Osteocyte (in vitro differentiated cells): ENCODE results near the gene ZNF468. TPM values are rescaled to one million over a fixed set of nuclear protein-coding genes. Genes with fewer than 3 reads are reported as not detected.
"Not testable (repeated sequence)": the region's sequence is repeated elsewhere in the genome, so short reads cannot be mapped to it uniquely, and the experiment has no call there.

Experiments used
- DNase-seq: peaks from one replicate; pipeline ENCODE4 v3.0.0; 2021; ENCODE audit warnings: mixed read lengths; ENCODE audit not compliant: unreplicated experiment; ENCODE audit errors: extremely low spot score
- H3K27ac Mint-ChIP-seq: one replicate; pipeline ENCODE4 v1.8.0; 2021; ENCODE audit warnings: mild to moderate bottlenecking, mixed read lengths; ENCODE audit not compliant: unreplicated experiment
- H3K27me3 Mint-ChIP-seq: one replicate; pipeline ENCODE4 v1.8.0; 2021; ENCODE audit warnings: mixed read lengths; ENCODE audit not compliant: unreplicated experiment
- H3K36me3 Mint-ChIP-seq: one replicate; pipeline ENCODE4 v1.8.0; 2021; ENCODE audit warnings: mixed read lengths; ENCODE audit not compliant: unreplicated experiment
- H3K4me1 Mint-ChIP-seq: one replicate; pipeline ENCODE4 v1.8.0; 2021; ENCODE audit warnings: mixed read lengths; ENCODE audit not compliant: unreplicated experiment
- H3K4me3 Mint-ChIP-seq: one replicate; pipeline ENCODE4 v1.8.0; 2021; ENCODE audit warnings: mild to moderate bottlenecking, moderate library complexity, mixed read lengths; ENCODE audit not compliant: unreplicated experiment
- H3K9me3 Mint-ChIP-seq: one replicate; pipeline ENCODE4 v1.8.0; 2021; ENCODE audit warnings: mixed read lengths; ENCODE audit not compliant: unreplicated experiment
- CTCF ChIP-seq: fragments of 200-600 bp; sonication (generic); IDR thresholded peaks from 2 replicates; pipeline ENCODE4 v1.5.0; 2021; ENCODE audit warnings: antibody characterized with exemption, mild to moderate bottlenecking, moderate library complexity
- total RNA-seq: library from RNA; stranded (reverse); gene quantifications from 2 replicates; pipeline ENCODE4 v1.2.1, GENCODE V29; 2021

ZNF468 gene
- total RNA-seq, 1 donor from 2014 or later, result 16.0 TPM

DNA sequence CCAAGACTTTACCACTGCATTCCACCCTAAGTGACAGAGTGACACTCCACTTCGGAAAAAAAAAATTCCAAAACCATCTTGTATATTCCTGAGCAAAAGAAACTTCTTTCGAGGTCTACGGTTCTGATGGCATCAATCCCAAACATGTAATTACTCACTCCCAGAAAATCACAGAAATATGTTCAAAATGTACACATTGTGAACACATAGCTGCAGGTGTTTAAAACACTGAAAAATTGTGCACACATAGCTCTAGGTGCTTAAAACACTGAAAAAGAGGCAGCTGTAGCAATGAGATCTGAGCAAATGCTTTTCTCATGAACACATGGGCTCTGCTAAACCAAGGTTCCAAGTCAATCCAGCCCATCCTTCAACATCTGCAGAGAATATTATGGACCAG is 14.0 kb upstream of the ZNF468 start:
- peaks cover 2% of the 10 kb centered on the region for H3K36me3 Mint-ChIP-seq
- no peaks in the 10 kb centered on the region for H3K4me1 Mint-ChIP-seq
- no peak overlapping the region for H3K27ac Mint-ChIP-seq
- TF ChIP-seq CTCF, result no peak
- no peak overlapping the region for H3K4me3 Mint-ChIP-seq
- peaks cover 31% of the 10 kb centered on the region for H3K9me3 Mint-ChIP-seq
- DNase-seq, result no peak
- no peaks in the 10 kb centered on the region for H3K27me3 Mint-ChIP-seq

GRCh38 chr19:52868031-52868430 is 10.6 kb upstream of the ZNF468 start:
- H3K27me3 Mint-ChIP-seq, H3K4me1 Mint-ChIP-seq, DNase-seq, H3K27ac Mint-ChIP-seq, H3K4me3 Mint-ChIP-seq, H3K36me3 Mint-ChIP-seq: not testable (repeated sequence)
- H3K9me3 Mint-ChIP-seq, result peaks cover 14% of the 10 kb centered on the region

DNA sequence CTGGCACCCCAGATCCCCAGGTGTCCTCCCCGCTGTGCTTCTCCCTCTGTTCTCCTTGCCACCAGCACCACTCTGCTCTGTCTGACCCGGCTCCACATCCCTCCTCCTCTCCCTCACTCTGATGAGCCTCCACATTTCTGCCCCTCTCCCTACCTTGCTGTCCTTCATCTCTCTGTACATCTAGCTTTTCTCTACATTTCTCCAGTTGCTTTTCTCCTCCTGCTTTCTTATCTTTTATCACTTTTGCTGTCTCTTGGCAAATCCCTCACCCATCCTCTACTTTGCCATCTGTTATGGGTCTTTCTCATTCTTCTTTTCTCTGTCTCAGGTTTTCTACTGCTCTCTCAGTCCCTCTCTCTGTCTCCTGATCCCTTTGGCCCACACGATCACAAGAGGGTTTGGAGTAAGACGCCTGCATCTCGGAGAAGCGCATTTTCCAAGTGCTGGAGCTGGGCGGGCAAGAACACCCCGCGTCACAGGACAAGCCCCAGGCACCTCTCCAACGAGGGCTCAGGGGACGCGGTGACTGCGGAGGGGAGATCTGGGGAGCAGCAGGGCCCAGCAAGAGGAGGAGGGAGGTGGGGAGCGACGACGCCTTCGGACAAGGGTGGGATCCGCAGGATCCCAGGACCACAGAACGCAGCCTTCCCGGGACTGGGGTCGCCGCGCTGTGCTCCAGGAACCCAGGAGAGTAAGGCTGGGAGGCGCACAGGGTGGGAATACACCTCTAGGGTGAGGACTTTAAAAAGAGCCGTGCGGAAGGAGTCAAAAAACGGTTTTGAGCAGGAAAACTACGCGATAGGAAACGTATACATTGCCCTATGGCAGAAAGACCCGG is 660 bp downstream of the ZNF468 start:
- Mint-ChIP-seq H3K36me3 (peaks cover 22% of the 10 kb centered on the region), H3K27ac (peak overlapping the region; percentile 91), H3K4me3 (peak overlapping the region; percentile 90), H3K4me1 (peaks cover 15% of the 10 kb centered on the region)
- DNase-seq, H3K27me3 Mint-ChIP-seq, H3K9me3 Mint-ChIP-seq: not testable (repeated sequence)

DNA sequence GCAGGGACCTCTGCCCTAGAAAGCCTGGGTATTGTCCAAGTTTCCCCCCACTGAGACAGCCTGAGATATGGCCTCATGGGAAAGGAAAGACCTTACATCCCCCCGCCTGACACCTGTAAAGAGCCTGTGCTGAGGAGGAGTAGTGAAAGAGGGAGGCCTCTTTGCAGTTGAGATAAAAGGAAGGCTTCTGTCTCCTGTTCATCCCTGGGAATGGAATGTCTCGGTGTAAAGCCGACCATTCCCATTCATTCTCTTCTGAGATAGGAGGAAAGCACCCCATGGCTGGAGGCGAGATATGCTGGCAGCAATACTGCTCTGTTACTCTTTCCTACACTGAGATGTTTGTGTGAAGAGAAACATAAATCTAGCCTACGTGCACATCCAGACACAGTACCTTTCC is 10.1 kb downstream of the ZNF468 start:
- not testable (repeated sequence) for H3K27me3 Mint-ChIP-seq, H3K27ac Mint-ChIP-seq, H3K4me1 Mint-ChIP-seq, H3K4me3 Mint-ChIP-seq, DNase-seq
- peaks cover 27% of the 10 kb centered on the region for H3K9me3 Mint-ChIP-seq
- H3K36me3 Mint-ChIP-seq, result peaks cover 79% of the 10 kb centered on the region

DNA sequence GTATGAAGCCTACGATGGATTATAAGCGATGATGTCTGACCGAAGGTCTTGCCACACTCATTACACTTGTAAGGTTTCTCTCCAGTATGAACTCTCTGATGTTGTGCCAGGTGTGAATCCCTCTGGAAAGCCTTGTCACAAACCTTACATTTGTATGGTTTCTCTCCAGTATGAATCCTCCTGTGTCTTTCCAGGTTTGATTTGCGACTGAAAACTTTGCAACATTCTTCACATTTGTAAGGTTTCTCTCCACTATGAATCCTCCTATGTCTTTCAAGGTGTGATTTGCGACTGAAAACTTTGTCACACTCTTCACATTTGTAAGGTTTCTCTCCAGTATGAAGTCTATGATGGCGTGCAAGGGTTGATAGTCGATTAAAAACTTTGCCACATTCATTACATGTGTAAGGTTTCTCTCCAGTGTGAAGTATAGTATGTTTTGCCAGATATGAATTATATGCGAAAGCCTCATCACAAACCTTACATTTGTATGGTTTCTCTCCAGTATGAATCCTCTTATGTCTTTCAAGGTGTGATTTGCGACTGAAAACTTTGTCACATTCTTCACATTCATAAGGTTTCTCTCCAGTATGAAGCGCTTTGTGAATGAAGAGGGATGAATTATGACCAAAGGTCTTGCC is 16.5 kb downstream of the ZNF468 start:
- peaks cover 66% of the 10 kb centered on the region for H3K9me3 Mint-ChIP-seq
- not testable (repeated sequence) for H3K4me3 Mint-ChIP-seq, H3K4me1 Mint-ChIP-seq, H3K27ac Mint-ChIP-seq, H3K27me3 Mint-ChIP-seq, DNase-seq
- peaks cover 89% of the 10 kb centered on the region for H3K36me3 Mint-ChIP-seq

DNA sequence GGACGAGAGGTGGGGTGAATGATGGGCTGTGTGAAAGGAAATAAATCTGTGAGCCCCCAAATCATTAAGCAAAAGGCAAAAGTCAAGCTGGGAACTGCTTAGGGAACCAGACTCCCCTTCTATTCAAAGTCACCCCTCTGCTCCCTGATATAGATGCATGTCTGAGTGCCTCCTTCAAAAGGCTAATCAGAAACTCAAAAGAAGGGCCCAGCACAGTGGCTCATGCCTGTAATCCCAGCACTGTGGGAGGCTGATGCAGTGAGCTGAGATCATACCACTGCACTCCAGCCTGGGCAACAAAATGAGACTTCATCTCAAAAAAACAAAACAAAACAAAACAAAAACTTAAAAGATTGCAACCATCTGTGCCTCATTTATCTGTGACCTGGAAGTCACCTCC is 23.1 kb downstream of the ZNF468 start:
- Mint-ChIP-seq H3K36me3 (peaks cover 27% of the 10 kb centered on the region), H3K9me3 (peaks cover 36% of the 10 kb centered on the region)
- not testable (repeated sequence) for H3K4me3 Mint-ChIP-seq, H3K27me3 Mint-ChIP-seq, H3K27ac Mint-ChIP-seq, H3K4me1 Mint-ChIP-seq, DNase-seq

DNA sequence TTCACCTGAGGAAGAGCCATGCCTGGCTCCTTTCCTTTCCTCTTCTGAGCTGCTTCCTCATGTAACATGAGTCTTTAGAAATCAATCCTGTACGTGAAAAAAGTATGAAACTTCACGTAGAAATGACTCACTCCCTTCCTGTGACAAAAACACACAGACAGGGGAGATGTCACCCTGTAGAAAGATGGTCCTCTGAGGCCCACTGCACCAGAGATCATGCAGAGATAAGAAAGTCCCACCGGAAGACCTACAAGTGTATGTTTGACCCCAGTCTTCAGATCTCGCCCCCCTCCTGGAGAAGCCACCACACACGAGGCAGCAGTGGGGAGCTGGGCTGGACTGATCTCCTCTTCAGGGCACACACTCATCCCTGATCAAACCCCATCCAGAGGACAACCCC is 23.9 kb downstream of the ZNF468 start:
- not testable (repeated sequence) for H3K4me1 Mint-ChIP-seq, DNase-seq
- H3K36me3 Mint-ChIP-seq, result peaks cover 25% of the 10 kb centered on the region

GRCh38 chr19:52829866-52830265 is 27.6 kb downstream of the ZNF468 start:
- H3K36me3 Mint-ChIP-seq, DNase-seq, H3K4me3 Mint-ChIP-seq, H3K4me1 Mint-ChIP-seq, H3K27me3 Mint-ChIP-seq, H3K27ac Mint-ChIP-seq: not testable (repeated sequence)
- peaks cover 12% of the 10 kb centered on the region for H3K9me3 Mint-ChIP-seq

More for the DNA sequence above, 23.9 kb downstream of the ZNF468 start:
- not testable (repeated sequence) for H3K27me3 Mint-ChIP-seq, H3K27ac Mint-ChIP-seq, H3K4me3 Mint-ChIP-seq
- H3K9me3 Mint-ChIP-seq, result peaks cover 34% of the 10 kb centered on the region
